Ishikawa (cell line): ENCODE measurements around the gene UGT2B28.
A peak's percentile ranks its signal among the peaks of the same experiment; 100 is the strongest.
"Not testable (repeated sequence)": the region's sequence is repeated elsewhere in the genome, so short reads cannot be mapped to it uniquely, and the experiment has no call there.

ENCODE experiments used
- CEBPB ChIP-seq: IDR thresholded peaks from 2 replicates; pipeline ENCODE4 v1.6.1; 2012
- CREB1 ChIP-seq: IDR thresholded peaks from 2 replicates; pipeline ENCODE4 v1.6.1; 2012; ENCODE audit warnings: low read depth
- EGR1 ChIP-seq: IDR thresholded peaks from 2 replicates; pipeline ENCODE4 v1.6.1; 2012
- EP300 ChIP-seq: IDR thresholded peaks from 2 replicates; pipeline ENCODE4 v1.6.1; 2012; ENCODE audit warnings: borderline replicate concordance
- FOXM1 ChIP-seq: IDR thresholded peaks from 2 replicates; pipeline ENCODE4 v1.6.1; 2012; ENCODE audit warnings: low read depth, borderline replicate concordance
- NFIC ChIP-seq: IDR thresholded peaks from 2 replicates; pipeline ENCODE4 v1.6.1; 2012
- RAD21 ChIP-seq: IDR thresholded peaks from 2 replicates; pipeline ENCODE4 v1.6.1; 2012; ENCODE audit warnings: low read depth
- TAF1 ChIP-seq: IDR thresholded peaks from 2 replicates; pipeline ENCODE4 v1.6.1; 2012; ENCODE audit warnings: low read depth, mild to moderate bottlenecking
- TCF12 ChIP-seq: IDR thresholded peaks from 2 replicates; pipeline ENCODE4 v1.6.1; 2012; ENCODE audit warnings: low read depth
- TEAD4 ChIP-seq: IDR thresholded peaks from 2 replicates; pipeline ENCODE4 v1.6.1; 2012
- YY1 ChIP-seq: IDR thresholded peaks from 2 replicates; pipeline ENCODE4 v1.6.1; 2012; ENCODE audit warnings: low read depth
- ZBTB7A ChIP-seq: IDR thresholded peaks from 2 replicates; pipeline ENCODE4 v1.6.1; 2012; ENCODE audit warnings: low read depth
- TF ChIP-seq, protein P1 (sequence below): IDR thresholded peaks from 2 replicates; pipeline ENCODE4 v1.6.1; 2012; ENCODE audit warnings: low read depth, mild to moderate bottlenecking
- TF ChIP-seq, protein P2 (sequence below): IDR thresholded peaks from 2 replicates; pipeline ENCODE4 v1.6.1; 2012
- TF ChIP-seq, protein P3 (sequence below): IDR thresholded peaks from 2 replicates; pipeline ENCODE4 v1.6.1; 2012

The UGT2B28 gene

DNA sequence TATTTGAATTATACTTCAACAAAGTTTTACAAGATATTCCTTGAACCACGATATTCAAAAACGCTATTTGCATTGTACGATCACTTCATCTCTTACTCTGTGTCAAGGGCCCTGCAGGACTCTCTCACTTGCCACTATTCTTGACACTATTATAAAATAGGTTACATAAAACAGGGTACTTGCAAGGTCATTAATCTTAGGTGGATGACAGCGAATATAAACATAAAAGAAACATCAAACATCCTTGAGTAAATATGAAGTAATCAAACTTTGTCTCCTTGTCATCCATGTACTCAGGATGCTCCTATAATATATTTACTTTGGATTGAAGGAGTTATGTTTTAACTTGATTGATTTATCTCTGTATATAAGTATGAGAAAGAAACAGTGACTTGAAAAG is at the start of gene UGT2B28:
Gene UGT2B28, plus strand, starts transcription at position 395 of the 400 bp plus-strand sequence. CDS start 26 bp downstream, outside the sequence.
- TF ChIP-seq CEBPB, NFIC, EGR1: not testable (repeated sequence)

DNA sequence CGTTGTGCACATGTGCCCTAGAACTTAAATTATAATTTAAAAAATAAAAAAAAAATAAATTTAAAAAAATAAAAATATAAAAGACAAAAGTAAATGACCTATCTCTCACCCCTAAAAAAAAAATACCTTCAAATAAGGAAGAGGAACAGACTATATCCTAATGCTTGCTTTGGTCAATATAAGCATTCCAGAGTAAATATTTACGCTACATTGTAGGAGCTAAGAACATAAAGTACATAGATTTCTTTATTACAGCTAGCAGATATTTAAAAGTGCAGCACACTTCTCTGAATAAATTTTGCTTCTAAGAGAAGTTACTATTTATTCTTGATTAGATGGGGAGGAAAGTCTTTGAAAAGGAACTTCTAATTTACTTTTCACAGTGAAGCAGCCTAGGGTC is 41.2 kb upstream of the UGT2B28 start:
- TF ChIP-seq YY1 (no peak), ZBTB7A (no peak), TAF1 (no peak), EP300 (no peak), TEAD4 (no peak), TCF12 (no peak), FOXM1 (no peak), CREB1 (no peak), EGR1 (no peak)
- TF ChIP-seq, protein P1, sequence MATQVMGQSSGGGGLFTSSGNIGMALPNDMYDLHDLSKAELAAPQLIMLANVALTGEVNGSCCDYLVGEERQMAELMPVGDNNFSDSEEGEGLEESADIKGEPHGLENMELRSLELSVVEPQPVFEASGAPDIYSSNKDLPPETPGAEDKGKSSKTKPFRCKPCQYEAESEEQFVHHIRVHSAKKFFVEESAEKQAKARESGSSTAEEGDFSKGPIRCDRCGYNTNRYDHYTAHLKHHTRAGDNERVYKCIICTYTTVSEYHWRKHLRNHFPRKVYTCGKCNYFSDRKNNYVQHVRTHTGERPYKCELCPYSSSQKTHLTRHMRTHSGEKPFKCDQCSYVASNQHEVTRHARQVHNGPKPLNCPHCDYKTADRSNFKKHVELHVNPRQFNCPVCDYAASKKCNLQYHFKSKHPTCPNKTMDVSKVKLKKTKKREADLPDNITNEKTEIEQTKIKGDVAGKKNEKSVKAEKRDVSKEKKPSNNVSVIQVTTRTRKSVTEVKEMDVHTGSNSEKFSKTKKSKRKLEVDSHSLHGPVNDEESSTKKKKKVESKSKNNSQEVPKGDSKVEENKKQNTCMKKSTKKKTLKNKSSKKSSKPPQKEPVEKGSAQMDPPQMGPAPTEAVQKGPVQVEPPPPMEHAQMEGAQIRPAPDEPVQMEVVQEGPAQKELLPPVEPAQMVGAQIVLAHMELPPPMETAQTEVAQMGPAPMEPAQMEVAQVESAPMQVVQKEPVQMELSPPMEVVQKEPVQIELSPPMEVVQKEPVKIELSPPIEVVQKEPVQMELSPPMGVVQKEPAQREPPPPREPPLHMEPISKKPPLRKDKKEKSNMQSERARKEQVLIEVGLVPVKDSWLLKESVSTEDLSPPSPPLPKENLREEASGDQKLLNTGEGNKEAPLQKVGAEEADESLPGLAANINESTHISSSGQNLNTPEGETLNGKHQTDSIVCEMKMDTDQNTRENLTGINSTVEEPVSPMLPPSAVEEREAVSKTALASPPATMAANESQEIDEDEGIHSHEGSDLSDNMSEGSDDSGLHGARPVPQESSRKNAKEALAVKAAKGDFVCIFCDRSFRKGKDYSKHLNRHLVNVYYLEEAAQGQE: no peak
- TF ChIP-seq, protein P2, sequence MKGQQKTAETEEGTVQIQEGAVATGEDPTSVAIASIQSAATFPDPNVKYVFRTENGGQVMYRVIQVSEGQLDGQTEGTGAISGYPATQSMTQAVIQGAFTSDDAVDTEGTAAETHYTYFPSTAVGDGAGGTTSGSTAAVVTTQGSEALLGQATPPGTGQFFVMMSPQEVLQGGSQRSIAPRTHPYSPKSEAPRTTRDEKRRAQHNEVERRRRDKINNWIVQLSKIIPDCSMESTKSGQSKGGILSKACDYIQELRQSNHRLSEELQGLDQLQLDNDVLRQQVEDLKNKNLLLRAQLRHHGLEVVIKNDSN: no peak
- TF ChIP-seq, protein P3, sequence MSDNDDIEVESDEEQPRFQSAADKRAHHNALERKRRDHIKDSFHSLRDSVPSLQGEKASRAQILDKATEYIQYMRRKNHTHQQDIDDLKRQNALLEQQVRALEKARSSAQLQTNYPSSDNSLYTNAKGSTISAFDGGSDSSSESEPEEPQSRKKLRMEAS: no peak

DNA sequence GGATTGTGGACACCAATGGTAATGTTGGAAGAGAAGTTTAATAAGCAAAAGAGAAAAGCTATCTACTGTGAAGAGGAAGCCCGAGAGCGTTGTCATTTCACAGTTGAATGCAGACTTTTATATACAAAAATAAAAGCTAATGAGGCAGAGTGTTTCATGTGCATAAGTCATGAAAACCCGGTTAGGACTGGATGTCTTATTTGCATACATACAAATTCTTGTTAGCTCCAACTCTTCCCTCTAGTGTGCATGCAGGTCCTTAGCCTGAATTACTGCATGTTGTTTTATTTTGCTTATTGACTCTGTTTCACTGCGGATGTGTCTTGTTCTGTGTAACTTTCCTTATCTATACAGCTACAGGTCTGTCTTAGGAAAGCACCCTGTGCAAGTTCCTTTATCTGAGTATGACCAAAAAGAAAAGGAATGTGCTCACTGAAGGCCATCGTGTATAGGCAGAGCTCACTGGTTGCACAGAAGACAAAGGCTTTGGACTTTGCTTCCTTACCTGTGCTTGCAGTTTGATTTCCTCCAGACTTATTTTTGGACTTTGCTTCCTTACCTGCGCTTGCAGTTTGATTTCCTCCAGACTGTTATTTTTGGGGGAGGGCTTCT is 40.6 kb upstream of the UGT2B28 start:
- TF ChIP-seq RAD21: no peak
- no peak for TF ChIP-seq CREB1

DNA sequence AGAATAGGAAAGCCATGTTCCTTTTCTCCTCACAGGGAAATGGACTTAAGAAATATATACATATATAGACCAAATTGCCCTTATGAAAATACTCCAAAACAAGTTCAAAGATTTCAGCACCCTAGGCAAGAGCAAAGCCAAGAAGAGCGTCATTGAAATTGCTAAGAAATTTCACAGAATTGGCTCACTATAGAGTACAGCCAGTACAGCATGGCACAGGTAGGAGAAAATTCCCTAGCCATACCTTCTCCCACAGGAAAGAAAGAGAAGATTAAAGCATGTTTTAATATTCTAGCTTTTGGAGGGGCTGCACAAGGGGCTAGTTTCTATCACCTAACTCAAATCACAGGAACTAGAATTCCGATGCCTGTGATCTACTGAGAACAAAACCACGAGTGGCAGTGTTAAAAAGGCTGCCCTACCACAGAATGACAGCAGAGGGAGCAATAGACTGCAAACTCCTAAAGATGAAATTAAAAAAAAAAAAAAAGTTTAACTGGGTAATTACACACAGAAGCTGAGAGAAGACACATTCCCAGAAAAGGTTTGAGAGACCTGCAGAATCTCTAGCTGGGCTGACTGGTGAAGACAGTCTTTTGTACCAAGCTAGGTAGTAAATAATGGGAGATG is 37.5 kb downstream of the UGT2B28 start:
- peak; percentile 43 for TF ChIP-seq RAD21

DNA sequence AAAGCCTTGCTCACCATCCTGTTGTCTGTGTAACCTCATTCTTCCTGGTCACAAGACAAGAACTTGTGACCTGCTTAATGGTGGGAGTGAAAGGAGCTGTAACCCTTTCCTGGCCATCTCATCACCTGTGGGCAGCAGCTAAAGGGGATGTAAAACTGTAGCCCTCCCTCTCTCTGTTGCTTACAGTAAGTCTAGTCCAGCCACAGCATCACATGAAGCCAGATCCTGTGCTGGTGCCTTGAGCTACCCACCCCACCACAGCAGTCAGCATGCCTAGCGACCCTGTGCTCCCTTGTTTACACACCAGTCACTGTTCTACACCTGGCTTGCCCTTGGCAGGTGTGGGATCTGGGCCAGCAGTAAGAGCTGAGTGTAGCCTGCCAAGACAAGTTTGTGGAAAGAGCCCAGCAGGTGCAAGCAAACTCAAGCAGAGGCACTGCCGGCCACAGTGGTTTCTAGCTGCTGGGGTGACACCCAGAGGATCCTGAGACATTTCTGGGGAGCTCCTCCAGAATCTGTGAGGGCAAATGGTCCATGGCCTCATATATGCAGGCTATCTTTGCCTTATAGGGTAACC is 41.0 kb downstream of the UGT2B28 start:
- no peak for TF ChIP-seq CREB1

DNA sequence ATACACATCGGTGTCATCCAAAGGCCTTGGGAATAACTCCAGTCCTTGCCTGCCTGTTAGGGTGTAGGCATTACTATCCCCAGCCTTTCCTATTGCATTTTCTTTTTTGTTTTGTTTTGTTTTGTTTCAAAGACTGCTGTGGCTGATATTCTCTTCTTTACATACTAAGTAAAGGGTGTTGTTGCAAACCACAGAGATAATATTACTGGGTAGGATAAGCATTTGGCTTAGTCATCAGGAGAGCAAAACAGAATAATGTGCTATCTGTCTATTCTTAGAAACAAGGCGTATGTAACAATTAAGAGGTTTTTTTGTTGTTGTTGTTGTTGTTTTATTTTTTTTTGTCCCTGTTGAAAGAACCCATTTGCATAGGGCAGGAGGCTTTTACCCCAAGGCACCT is 41.8 kb downstream of the UGT2B28 start:
- no peak for TF ChIP-seq YY1
- no peak for TF ChIP-seq TCF12
- no peak for TF ChIP-seq CREB1
- TF ChIP-seq FOXM1: no peak
- TF ChIP-seq TAF1: no peak
- TF ChIP-seq RAD21: no peak
- TF ChIP-seq, protein P2: no peak
- no peak for TF ChIP-seq EGR1
- no peak for TF ChIP-seq NFIC
- no peak for TF ChIP-seq CEBPB
- TF ChIP-seq EP300: no peak
- TF ChIP-seq, protein P3: no peak
- TF ChIP-seq ZBTB7A: no peak
- TF ChIP-seq TEAD4: no peak
- TF ChIP-seq, protein P1: no peak

DNA sequence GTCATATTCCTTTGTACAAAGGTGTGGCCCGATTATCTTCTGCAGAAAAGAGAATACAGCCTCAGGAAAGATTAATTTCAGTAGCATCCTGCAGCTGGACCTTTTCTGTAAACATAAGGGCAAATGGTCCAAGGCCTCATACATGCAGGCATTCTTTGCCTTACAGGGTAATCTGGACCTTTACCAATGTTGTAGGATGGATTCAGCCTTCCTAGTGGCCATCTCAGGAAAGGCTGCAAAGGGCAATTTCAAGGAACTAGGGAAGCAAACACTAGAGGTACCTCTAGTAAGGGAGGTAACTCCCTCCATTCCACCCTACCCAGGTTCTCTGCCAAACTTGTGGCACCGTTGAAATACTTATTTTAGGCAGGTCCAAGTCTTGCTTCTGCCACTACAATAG is 43.0 kb downstream of the UGT2B28 start:
- TF ChIP-seq RAD21 (no peak), TEAD4 (no peak), CEBPB (no peak), YY1 (no peak), ZBTB7A (no peak), NFIC (no peak), FOXM1 (no peak), CREB1 (no peak)
- TF ChIP-seq, protein P1: no peak
- TF ChIP-seq, protein P3: no peak
